ENCODE measurements around the gene ZNF346. TPM values are rescaled to one million over a fixed set of nuclear protein-coding genes. Genes with fewer than 3 reads are reported as not detected.
"Not testable (repeated sequence)": the region's sequence is repeated elsewhere in the genome, so short reads cannot be mapped to it uniquely, and the experiment has no call there.

Gene ZNF346
- total RNA-seq, 1 donor from 2014 or later = 21.7 TPM

DNA sequence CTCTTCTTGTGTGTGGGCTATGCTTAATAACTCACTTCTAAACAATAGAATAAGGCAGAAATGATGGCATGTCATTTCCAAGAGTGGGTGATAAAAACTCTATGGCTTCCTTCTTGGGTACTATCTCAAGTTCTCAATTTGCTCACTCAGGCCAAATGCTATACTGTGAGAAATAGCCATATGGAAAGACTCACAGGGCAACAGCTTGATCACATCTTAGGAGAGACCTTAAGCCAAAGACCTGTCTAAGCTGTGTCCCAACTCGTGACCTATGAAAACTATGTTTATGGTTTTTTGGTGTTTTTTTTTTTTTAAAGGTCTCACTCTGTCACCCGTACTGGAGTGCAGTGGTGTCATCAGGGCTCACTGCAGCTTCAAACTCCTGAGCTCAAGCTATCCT is 13.8 kb upstream of the ZNF346 start:
- DNase-seq (ENCODE audit: low read depth, low spot score) = no peak

DNA sequence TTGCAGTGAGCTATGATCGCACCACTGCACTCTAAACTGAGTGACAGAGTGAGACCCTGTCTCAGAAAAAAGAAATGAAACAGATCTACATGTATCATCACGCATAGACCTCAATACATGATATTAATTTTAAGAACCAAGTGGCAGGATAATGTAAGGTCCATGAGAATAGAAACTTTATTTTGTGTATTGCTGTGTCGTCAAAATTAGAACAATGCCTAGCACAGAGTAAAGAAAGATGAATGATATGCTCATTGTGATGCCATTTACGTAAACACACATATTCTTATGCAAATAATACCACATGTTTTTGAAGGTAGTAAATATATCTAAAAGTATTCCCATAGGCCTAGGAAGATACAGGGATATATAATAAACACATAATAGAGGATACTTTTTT is 12.3 kb upstream of the ZNF346 start:
- no peak for DNase-seq (ENCODE audit: low read depth, low spot score)

DNA sequence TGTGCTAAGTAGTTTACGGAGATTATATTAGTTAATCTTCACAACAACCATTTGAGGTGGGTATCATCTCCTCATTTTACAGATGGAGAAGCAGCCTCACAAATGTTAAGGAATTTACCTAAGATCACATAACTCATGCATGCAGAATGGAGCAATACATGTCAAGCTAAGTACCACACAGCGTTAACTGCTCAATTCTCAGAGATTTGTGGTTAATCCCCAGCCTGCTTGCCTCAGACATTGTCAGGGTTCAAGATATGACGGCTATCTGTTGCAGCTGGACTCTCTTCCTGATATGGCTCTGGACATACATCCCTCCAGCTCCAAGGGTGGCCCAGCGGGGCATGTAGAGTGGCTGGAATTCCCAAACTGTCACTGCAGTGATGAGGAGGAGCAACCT is 7.3 kb upstream of the ZNF346 start:
- no peak for DNase-seq (ENCODE audit: low read depth, low spot score)

DNA sequence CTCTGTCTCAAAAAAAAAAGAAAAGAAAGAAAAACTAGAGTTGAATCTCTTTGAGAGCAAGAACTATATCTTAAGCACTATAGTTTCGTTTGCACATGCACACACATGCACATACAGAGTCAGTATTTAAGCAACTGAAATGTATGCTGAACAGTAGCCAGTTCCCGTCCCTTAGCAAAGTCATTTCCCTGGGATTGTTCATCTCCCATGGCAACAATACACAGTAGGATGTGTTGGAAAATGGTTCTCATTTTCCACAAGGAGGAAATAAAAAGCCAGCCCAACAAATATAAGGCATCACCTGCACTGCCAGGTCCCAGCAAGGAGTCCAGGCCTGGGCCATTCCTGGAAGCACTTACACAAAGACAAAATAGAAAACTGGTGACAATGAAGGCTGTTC is 4.2 kb upstream of the ZNF346 start:
- no peak for DNase-seq (ENCODE audit: low read depth, low spot score)

DNA sequence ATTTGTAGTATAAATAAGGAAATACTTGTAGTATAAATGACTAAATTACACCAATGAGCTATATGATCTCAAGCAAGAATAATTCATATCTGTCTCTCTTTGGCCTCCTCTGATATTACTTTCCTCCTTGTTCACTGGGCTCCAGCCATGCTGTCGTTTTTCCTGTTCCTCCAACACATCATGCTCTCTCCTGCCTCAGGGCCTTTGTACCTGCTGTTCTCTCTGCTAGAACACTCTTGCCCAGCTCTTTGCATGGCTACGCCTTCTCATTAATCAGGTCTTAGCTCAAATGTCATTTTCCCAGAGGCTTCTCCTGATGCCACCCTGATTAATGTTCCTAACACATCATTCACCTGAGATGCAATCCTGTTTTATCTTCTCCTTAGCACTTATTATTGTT is 2.5 kb upstream of the ZNF346 start:
- DNase-seq (ENCODE audit: low read depth, low spot score) = no peak

DNA sequence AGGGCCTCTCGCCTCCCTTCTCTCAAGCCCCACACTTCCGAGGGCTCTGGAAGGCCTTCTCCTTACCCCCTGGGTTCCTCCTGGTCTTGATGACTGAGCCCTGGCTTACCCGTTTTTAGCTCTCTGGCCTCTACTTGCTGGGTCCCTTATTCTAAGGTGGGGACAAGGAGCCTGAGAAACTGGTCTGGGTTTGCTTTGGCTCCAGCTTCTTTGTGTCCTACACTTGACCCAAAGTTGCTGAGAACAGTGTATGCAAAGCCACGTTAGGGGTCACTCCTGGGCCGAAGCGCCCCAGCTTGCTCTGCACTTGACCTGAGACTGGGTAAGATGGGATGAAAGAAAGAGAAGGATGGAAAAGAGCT is 788 bp downstream of the ZNF346 start:
- no peak for DNase-seq (ENCODE audit: low read depth, low spot score)

DNA sequence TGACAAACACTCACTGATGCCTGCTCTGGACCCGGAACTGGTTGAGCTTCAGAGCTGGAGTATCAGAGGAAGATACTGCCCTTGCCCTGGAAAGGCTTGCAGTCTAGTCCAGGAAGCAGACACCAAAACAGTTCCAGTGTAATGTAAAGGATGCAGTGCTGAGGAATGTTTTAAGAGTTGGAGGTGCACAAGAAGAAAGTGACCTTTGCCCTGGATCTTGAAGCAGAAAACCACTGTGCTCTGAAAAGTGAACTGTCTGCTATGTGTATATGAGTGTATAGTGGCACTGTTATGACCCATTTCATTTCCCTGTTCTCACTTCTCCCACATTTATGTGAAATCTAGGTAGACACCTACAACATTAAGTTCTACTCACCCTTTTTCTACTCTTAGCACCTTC is 2.1 kb downstream of the ZNF346 start:
- DNase-seq (ENCODE audit: low read depth, low spot score) = no peak

DNA sequence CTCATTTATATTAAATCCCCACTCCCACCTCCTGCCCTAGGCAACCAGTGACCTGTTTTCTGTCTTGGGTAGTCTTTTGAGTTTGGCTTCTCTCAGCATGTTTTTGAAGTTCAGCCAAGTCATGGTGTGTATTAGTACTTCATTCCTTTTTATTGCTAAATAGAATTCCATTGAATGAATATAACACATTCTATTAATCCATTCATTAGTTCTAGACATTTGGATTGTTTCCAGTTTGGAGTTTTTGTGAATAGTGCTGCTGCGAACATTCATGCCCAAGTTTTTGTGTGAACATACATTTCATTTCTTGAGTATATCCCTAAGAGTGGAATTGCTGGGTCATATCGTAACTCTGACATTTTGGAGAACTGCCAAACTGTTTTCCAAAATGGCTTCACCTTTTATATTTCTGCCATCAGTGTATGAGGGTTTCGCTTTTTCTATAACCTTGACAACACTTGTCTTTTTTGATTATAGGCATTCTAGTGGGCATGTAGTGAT is 2.7 kb downstream of the ZNF346 start:
- no peak for DNase-seq (ENCODE audit: low read depth, low spot score)

DNA sequence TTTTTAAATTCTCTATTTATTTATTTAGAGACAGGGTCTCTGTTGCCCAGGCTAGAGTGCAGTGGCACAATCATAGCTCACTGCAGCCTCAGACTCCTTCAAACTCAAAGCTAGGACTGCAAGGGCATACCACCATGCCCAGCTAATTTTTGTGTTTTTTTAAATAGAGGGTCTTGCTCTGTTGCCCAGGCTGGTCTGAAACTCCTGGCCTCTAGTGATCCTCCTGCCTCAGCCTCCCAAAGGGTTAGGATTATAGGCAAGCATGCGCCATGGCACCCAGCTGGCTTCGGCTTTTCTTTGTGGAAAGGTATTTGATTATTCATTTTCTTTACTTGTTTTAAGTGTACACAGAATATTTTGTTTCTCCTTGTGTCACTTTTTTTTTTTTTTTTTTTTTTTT is 5.2 kb downstream of the ZNF346 start:
- no peak for DNase-seq (ENCODE audit: low read depth, low spot score)

DNA sequence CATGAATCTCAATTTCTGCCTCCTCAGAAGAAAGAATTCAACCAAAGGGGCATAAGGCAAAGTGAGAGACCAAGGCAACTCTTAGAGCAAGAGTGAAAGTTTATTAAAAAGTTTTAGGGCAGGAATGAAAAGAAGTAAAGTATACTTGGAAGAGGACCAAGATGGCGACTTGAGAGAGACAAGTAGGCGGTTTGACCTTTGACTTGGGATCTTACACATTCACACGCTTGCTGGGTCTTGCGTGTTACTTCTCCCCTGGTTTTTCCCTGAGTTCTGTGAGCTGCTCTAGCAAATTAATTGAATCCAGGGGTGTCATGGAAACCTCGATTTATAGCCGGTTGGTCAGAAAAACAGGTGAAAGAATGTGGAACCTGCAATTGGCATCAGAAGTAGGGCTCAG is 7.0 kb downstream of the ZNF346 start:
- no peak for DNase-seq (ENCODE audit: low read depth, low spot score)

DNA sequence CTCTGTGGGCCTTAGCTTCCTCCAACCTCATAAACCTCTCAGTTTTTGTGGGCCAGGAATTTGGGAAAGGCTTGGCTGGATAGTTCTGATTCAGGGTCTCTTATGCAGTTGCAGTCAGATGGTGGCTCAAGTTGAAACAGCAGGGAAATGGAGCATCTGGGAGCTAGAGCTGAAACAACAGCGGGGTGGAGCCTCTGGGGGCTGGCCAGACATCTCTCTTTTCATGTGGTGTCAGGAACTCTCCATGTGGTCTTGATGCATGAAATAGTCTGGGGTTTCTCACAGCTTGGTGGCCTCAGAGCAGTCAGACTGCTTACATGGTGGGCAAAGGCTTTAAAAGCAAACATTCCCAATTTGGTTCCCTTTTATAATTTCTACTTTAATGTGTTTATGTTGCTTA is 13.5 kb downstream of the ZNF346 start:
- DNase-seq (ENCODE audit: low read depth, low spot score) = no peak

DNA sequence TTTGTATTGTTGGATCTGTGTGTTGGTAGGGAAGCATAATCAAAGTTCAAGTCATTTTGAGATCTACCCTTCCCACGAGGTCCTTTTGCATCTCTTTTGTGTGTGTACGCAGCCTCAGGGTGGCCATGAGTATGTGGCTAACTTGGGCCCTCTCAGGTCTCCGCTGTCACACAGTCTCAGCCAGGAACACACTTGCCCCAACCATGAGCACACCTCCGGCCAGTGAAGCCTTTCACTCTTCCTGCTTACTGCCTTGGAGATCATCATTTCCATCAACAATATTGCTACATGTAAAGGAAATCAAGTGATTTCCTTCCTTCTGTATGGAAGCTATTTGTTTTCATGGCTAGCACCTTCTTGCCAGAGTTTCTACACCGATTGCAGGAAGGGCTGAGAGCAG is 13.9 kb downstream of the ZNF346 start:
- no peak for DNase-seq (ENCODE audit: low read depth, low spot score)

DNA sequence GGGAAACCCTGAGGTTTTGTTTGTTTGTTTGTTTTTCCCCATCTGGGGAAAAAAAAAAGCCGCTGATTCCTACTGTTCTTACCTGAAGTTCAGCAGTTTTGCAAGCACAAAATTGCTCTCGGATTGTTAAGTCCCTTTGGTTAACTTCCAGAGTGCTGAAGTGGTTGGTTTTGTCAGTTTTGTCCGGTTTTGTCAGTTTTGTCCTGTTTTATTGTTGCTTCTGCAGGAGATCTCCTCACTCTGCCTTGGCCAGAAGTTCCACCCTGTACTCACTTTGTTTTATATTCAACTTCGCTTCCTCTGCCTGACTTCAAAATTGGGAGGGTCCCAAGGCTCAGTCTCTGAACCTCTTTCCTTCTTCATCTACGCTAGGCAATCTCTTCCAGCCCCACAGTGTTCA is 14.4 kb downstream of the ZNF346 start:
- DNase-seq (ENCODE audit: low read depth, low spot score) = no peak

DNA sequence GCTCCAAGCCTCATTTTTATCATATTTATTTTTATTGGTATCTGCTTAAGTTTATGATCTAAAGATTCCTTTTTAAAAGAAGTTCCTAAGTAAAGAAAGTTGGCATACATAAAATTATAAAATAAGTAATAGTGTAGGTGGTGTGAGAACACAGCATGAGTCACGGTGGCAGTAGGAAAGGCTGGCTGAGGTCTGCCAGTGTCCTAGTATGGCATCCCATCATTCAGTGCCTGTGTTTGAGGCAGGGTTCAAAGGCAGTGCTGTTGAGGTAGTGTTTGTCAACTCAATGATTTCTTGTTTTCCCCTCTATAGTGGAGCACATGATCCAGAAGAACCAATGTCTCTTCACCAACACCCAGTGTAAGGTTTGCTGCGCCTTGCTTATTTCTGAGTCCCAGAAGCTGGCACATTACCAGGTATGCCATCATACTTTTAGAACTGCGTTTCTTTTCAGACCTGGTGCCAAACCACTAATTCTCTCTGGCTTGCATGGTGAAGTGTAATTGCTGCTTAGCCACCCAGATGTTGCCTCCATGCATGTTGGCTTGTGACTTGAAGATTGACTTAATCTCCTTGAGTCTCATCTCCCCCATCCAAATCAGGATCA is 18.4 kb downstream of the ZNF346 start:
- no peak for DNase-seq (ENCODE audit: low read depth, low spot score)

DNA sequence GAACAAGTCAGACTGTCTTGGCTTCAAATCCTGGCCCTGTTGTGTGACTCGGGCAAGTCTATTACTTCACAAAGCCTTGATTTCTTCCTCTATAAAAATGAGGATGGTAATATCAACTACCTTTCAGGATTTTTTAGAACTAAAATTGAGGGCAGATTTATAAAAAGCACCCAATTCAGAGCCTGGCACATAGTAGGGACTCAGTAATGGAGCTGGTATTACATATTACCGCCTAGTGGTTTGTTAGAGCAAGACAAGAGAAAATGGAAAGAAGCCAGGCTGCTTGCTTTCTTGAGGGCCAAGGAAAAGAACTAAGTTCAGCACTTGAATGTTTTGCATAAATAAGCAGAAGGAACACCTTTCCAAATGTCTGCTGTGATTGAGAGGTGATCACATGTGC is 19.4 kb downstream of the ZNF346 start:
- DNase-seq (ENCODE audit: low read depth, low spot score) = no peak

DNA sequence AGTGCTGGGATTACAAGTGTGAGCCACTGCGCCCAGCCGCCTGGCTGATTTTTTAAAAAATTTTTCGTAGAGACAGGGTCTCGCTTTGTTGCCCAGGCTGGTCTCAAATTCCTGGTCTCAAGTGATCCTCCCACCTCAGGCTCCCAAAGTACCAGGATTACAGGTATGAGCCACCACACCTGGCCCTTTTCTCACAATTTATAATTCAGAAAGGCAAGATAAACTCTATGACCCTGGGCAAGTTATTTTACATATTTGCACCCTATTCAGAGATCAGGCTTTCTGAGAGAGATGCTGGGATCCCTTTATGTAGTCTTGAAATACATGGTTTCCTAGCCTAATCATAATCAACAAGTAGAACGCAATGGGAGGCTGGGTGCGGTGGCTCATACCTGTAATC is 20.6 kb downstream of the ZNF346 start:
- no peak for DNase-seq (ENCODE audit: low read depth, low spot score)

DNA sequence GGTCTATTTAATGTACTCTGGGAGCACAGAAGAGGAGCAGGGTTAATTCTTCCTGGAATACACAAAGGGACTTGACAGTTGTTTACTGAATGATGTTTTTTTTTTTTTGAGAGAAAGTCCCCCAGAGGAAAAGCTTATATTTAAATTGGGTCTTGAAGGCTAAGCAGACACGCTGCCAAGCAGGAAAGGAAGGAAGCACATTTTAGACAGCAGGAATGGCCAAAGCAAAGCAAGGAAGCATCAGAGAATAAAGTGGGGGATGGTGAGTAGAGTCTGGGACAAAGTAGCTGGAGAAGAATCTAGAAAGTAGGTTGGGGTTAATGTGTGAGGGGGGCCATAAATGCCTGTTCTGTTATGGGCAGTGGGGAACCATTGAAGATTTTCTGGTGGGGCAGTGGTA is 21.5 kb downstream of the ZNF346 start:
- DNase-seq (ENCODE audit: low read depth, low spot score) = no peak

DNA sequence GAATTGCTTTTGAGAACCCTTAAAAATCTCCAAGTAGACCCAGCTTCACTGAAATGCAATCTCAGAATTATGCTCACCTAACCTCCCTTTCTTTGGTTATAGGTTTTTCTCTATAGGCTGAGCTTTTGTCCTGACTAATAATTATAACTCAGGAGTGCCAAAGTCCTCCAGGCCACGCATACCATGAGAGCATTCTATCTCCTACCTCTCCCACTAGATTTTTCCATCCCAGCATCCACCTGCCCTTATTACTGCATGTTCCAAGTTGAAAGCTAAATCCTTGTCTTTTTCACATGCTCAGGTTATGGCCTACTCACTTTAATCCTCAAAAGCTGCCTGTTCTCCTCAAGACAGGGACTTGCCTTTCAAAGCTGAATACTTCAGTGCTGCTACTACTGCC is 22.1 kb downstream of the ZNF346 start:
- DNase-seq (ENCODE audit: low read depth, low spot score) = no peak

DNA sequence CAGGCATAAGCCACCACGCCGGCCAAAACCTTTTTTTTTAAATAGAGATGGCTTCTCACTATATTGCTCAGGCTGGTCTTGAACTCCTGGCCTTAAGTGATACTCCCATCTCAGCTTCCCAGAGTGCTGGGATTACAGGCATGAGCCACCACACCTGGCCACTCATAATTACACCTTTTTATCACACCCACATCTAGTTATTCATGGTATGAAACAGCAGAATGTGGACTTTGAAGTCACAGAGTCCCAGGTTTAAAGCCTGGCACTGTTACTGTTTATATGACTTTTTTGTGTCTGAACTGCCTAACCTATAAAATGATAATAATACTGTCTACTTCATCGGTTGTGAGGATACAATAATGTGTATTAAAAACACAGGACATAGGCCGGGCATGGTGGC is 23.1 kb downstream of the ZNF346 start:
- DNase-seq (ENCODE audit: low read depth, low spot score) = no peak

DNA sequence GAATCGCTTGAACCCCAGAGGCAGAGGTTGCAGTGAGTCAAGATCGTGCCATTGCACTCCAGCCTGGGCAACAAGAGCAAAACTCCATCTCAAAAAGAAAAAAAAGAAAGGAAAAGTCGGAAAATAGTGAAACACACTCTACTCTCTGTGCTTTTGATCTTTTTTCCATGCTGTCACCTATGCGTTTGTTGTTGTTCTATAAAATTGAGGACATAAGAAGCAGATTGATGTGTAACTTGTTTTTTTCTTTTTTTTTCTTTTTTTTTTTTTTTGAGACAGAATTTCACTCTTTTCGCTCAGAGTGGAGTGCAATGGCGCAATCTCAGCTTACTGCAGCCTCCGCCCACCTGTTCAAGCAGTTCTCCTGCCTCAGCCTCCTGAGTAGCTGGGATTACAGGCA is 26.0 kb downstream of the ZNF346 start:
- DNase-seq (ENCODE audit: low read depth, low spot score) = not testable (repeated sequence)

DNA sequence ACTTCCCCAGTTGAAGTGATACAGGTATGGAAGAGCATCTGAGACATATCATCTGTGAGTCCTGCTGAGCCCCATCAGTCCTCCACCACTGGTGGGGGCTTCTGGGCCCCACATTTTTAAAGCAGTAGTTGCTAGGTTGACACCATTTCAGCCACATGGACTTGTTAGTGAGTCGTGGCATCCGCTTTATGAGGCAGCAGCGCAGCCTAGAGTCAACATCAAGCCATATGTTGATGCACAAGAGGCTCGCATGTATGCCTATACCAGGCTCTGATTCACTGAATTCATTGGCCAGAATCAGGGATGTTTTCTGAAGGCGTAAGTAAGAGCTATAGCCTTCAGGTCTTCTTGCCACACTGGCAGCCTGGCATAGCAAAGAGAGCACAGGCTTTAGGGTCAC is 26.8 kb downstream of the ZNF346 start:
- no peak for DNase-seq (ENCODE audit: low read depth, low spot score)

DNA sequence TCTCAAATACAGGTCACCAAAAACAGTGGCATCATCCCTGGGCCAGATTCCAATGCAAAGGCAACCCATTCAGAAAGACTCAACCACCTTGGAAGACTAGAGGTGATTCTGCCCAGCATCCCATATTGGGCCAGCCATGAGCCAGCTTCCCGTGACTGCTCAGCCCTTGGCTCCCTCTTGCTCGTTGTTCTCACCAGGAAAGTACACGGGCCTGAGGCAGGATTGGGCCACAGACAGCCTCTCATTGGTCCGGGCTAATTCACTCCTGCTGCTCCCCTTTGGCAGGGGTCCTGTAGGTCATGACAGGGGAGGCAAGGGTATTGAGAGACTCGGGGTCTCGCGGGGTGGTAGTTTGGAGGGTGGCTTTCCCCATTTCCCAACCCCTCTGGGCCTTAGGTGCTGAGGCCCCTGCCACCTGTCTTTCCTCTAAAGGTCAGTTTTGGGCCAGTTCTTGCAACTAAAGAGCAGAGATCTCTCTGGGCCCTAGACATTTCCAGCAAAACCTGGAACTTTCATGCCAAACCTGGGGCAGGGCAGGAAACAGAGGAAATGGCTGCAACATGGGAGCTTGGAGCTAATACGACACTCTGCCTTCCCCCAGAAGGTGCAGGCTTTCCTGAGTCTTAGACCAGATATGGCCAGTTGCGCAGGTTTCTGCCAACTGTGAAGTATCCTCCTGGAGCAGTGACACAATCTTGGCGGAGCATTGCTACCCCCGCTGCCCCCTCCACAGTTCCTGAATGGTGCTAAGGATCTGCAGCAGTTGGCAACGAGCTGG is 42.2 kb downstream of the ZNF346 start:
- peak; percentile 22 for DNase-seq (ENCODE audit: low read depth, low spot score)

DNA sequence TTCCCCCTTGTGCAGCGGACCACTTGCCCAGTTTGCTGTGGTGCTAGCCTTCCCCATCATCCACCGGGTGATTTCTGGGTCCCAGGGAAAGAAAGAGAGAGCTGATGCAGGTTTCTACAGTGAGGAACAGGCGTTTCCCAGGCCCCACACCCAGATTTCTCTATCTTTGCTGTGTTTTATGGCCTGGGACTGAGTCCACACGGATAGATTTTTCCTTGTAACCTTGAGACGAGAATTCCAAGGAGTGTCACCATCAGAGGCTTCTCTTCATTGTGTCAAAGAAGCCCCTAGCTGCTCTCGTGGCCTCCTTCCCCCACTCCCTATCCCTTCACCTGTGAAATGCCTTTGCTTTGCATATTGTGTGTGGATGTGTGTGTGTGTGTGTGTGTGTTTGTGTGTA is 43.0 kb downstream of the ZNF346 start:
- no peak for DNase-seq (ENCODE audit: low read depth, low spot score)

Data from pulmonary artery endothelial cell (primary cell).